ENCODE measurements around the gene IL1F10. TPM values are rescaled to one million over a fixed set of nuclear protein-coding genes. Genes with fewer than 3 reads are reported as not detected.
A peak's percentile ranks its signal among the peaks of the same experiment; 100 is the strongest.
"Not testable (repeated sequence)": the region's sequence is repeated elsewhere in the genome, so short reads cannot be mapped to it uniquely, and the experiment has no call there.

Gene IL1F10
- total and polyA plus RNA-seq, 5 experiments from 2014 or later: not detected

DNA sequence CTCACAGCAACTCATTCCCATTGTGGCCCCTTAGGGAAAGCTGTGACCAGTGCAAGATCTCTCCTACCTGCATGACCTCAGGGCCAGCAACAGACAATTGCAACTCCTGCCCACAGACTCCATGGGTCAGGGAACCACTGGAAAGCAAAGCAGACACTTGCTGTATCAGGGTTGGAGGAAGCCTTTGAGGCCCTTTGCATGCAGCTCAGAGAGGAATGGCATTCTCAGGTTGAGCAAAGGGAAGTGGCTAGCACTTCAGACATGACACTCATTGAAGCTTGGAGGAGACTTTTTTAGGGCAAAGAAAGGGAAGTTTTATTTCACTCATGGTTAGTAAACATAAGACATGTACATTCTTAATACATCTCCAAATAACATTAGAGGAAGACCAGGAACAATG, 22.1 kb downstream of the IL1F10 start:
- H3K36me3 Mint-ChIP-seq: peaks cover 0 to 6% (median 0%) of the 10 kb centered on the region in 3 donors
- DNase-seq: no peak
- no peak for ATAC-seq
- no peak overlapping the region for H3K27ac Mint-ChIP-seq
- peaks cover 0 to 6% (median 2%) of the 10 kb centered on the region in 5 donors for H3K27me3 Mint-ChIP-seq
- peaks cover 0 to 6% (median under 1%) of the 10 kb centered on the region in 9 donors for H3K9me3 Mint-ChIP-seq
- no peak overlapping the region for H3K4me3 Mint-ChIP-seq
- H3K4me1 Mint-ChIP-seq: no peaks in the 10 kb centered on the region
- POLR2A ChIA-PET: no interaction called here

- Mint-ChIP-seq H3K27me3 (peaks cover 0 to 7% (median 0%) of the 10 kb centered on the region in 5 donors), H3K4me1 (no peaks in the 10 kb centered on the region)
- POLR2A ChIA-PET: no interaction called here
Observed at GRCh38 chr2:113091231-113091896, 23.6 kb downstream of the IL1F10 start.

DNA sequence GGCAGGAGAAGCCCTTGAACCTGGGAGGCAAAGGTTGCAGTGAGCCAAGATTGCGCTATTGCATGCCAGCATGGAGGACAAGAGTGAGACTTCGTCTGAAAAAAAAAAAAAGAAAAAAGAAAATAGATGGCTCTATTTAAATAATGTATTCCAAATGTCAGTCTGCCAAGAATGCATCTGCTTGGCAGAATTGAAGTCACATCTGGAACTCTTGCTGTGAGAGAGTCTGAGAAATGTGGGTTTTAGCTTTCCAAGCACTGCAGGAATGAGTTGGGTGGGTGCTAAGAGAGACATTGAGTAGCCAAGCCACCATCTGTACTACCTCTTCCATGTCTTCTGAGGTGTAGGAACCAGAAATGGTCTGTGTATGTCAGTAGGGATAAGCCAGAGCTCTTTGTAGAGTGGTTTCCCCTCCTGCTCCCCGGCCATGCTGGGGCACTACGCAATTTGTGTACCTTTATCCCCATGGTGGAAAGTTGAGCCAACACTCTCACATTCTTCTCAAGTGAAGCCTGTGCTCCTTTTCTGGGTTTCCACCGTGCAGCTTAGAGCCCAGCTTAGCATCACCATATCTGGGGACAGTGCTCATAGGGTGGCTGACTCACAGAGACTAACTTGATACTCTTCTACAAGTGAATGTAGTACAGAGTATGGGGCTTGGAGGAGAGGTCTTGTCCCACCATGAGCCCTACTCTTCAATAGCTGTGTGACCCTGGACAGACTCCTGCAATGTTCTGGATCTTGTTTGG, 25.3 kb downstream of the IL1F10 start:
- no peak overlapping the region for H3K4me3 Mint-ChIP-seq
- peaks cover 2 to 8% (median 5%) of the 10 kb centered on the region in 4 donors for H3K4me1 Mint-ChIP-seq
- no peak overlapping the region for H3K27ac Mint-ChIP-seq
- peaks cover 0 to 14% (median 9%) of the 10 kb centered on the region in 3 donors for H3K36me3 Mint-ChIP-seq
- POLR2A ChIA-PET: no interaction called here
- H3K9me3 Mint-ChIP-seq: peaks cover 0 to 25% (median 8%) of the 10 kb centered on the region in 9 donors
- H3K27me3 Mint-ChIP-seq: peaks cover 0 to 7% (median 0%) of the 10 kb centered on the region in 5 donors
- ATAC-seq (no peak), DNase-seq (no peak)

More at GRCh38 chr2:113091231-113091896, 23.6 kb downstream of the IL1F10 start:
- H3K4me3 Mint-ChIP-seq: no peak overlapping the region
- ATAC-seq (no peak), DNase-seq (no peak)
- H3K27ac Mint-ChIP-seq: no peak overlapping the region
- H3K9me3 Mint-ChIP-seq: peaks cover 0 to 11% (median 3%) of the 10 kb centered on the region in 9 donors
- peaks cover 0 to 7% (median 3%) of the 10 kb centered on the region in 3 donors for H3K36me3 Mint-ChIP-seq

- POLR2A ChIA-PET: no interaction called here
- Mint-ChIP-seq H3K4me1 (peaks cover 4 to 14% (median 11%) of the 10 kb centered on the region in 4 donors), H3K36me3 (peaks cover 0 to 15% (median 9%) of the 10 kb centered on the region in 3 donors), H3K4me3 (no peak overlapping the region), H3K27ac (no peak overlapping the region), H3K27me3 (peaks cover 0 to 7% (median 0%) of the 10 kb centered on the region in 5 donors), H3K9me3 (peaks cover 0 to 26% (median 8%) of the 10 kb centered on the region in 9 donors)
- no peak for DNase-seq
- no peak for ATAC-seq
Observed at GRCh38 chr2:113093613-113093977, 25.8 kb downstream of the IL1F10 start.

DNA sequence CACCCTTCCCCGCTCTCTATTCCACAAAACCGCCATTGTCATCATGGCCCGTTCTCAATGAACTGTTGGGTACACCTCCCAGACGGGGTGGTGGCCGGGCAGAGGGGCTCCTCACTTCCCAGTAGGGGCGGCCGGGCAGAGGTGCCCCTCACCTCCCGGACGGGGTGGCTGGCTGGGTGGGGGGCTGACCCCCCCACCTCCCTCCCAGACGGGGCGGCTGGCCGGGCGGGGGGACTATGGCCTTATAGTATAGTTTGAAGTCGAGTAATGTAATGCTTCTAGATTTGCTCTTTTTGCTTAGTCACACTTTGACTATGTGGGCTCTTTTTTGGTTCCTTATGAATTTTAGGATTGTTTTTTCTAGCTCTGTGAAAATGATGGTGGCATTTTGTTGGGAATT, 28.5 kb downstream of the IL1F10 start:
- ATAC-seq, DNase-seq, H3K4me3 Mint-ChIP-seq, H3K27ac Mint-ChIP-seq, POLR2A ChIA-PET, H3K27me3 Mint-ChIP-seq: not testable (repeated sequence)
- Mint-ChIP-seq H3K4me1 (peaks cover 4 to 14% (median 12%) of the 10 kb centered on the region in 4 donors), H3K36me3 (peaks cover 0 to 15% (median 9%) of the 10 kb centered on the region in 3 donors), H3K9me3 (peaks cover 0 to 26% (median 8%) of the 10 kb centered on the region in 9 donors)

- POLR2A ChIA-PET, H3K27me3 Mint-ChIP-seq, ATAC-seq, DNase-seq: not testable (repeated sequence)
- peaks cover 0 to 26% (median 10%) of the 10 kb centered on the region in 9 donors for H3K9me3 Mint-ChIP-seq
- peaks cover 4 to 14% (median 12%) of the 10 kb centered on the region in 4 donors for H3K4me1 Mint-ChIP-seq
- H3K27ac Mint-ChIP-seq: peak overlapping the region in 1 of 10 donors; percentile 70
- peak overlapping the region in 1 of 10 donors; percentile 13 for H3K4me3 Mint-ChIP-seq
- peaks cover 0 to 15% (median 9%) of the 10 kb centered on the region in 3 donors for H3K36me3 Mint-ChIP-seq
Observed at GRCh38 chr2:113096842-113097618, 29.3 kb downstream of the IL1F10 start.

- H3K36me3 Mint-ChIP-seq: peaks cover 0 to 15% (median 11%) of the 10 kb centered on the region in 3 donors
- peaks cover 0 to 26% (median 10%) of the 10 kb centered on the region in 9 donors for H3K9me3 Mint-ChIP-seq
- H3K4me1 Mint-ChIP-seq: peaks cover 6 to 14% (median 12%) of the 10 kb centered on the region in 4 donors
- H3K27ac Mint-ChIP-seq: peak overlapping the region in 7 of 10 donors; percentile 11 to 79 (median 68)
- POLR2A ChIA-PET: no interaction called here
- H3K27me3 Mint-ChIP-seq: peaks cover 0 to 7% (median 0%) of the 10 kb centered on the region in 5 donors
- ATAC-seq: no peak
- peak overlapping the region; percentile 34 to 73 (median 44) for H3K4me3 Mint-ChIP-seq
- DNase-seq: peak in 1 of 10 donors; percentile 29
Observed at GRCh38 chr2:113098041-113098440, 30.3 kb downstream of the IL1F10 start.

- peaks cover 0 to 5% (median 0%) of the 10 kb centered on the region in 5 donors for H3K27me3 Mint-ChIP-seq
- H3K4me3 Mint-ChIP-seq: peak overlapping the region in 7 of 10 donors; percentile 34 to 73 (median 48)
Observed at GRCh38 chr2:113098532-113098931, 30.8 kb downstream of the IL1F10 start.

GRCh38 chr2:113102133-113102532, 34.4 kb downstream of the IL1F10 start:
- POLR2A ChIA-PET: no interaction called here
- H3K27ac Mint-ChIP-seq: no peak overlapping the region
- peaks cover 0 to 11% (median 7%) of the 10 kb centered on the region in 9 donors for H3K9me3 Mint-ChIP-seq
- H3K4me3 Mint-ChIP-seq: no peak overlapping the region
- DNase-seq: no peak
- ATAC-seq: no peak
- peaks cover 6 to 14% (median 12%) of the 10 kb centered on the region in 4 donors for H3K4me1 Mint-ChIP-seq
- H3K36me3 Mint-ChIP-seq: peaks cover 0 to 8% (median 6%) of the 10 kb centered on the region in 3 donors
- peaks cover 0 to 1% (median 0%) of the 10 kb centered on the region in 5 donors for H3K27me3 Mint-ChIP-seq

More at GRCh38 chr2:113098532-113098931, 30.8 kb downstream of the IL1F10 start:
- Mint-ChIP-seq H3K9me3 (peaks cover 0 to 26% (median 10%) of the 10 kb centered on the region in 9 donors), H3K27ac (peak overlapping the region in 5 of 10 donors; percentile 32 to 79 (median 70)), H3K4me1 (peaks cover 6 to 14% (median 12%) of the 10 kb centered on the region in 4 donors), H3K36me3 (peaks cover 0 to 15% (median 11%) of the 10 kb centered on the region in 3 donors)
- ATAC-seq (no peak), DNase-seq (no peak)
- POLR2A ChIA-PET: no interaction called here

DNA sequence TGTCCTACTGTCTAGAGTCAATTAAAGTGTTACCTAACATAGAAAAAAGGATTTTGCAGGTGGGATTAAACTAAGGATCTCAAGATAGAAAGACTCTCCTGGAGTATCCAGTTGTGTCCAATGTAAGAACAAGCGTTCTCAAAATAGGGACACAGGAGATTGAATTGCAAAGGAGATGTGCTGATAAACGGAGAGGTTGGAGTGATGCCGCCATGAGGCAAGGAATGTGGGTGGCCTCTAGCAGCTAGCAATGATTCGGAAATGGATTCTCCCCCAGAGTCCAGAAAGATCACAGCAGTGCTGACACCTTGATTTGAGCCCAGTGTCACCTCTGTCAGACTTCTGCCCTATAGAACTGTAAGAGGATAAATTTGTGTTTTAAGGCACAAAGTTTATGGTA, 35.5 kb downstream of the IL1F10 start:
- peaks cover 2 to 4% (median 3%) of the 10 kb centered on the region in 4 donors for H3K4me1 Mint-ChIP-seq
- peaks cover 0 to 2% (median 0%) of the 10 kb centered on the region in 9 donors for H3K9me3 Mint-ChIP-seq
- H3K4me3 Mint-ChIP-seq: no peak overlapping the region
- H3K27ac Mint-ChIP-seq: no peak overlapping the region
- H3K27me3 Mint-ChIP-seq: peaks cover 0 to 1% (median 0%) of the 10 kb centered on the region in 5 donors
- no peak for DNase-seq
- POLR2A ChIA-PET: no interaction called here
- H3K36me3 Mint-ChIP-seq: peaks cover 0 to 2% (median 0%) of the 10 kb centered on the region in 3 donors
- no peak for ATAC-seq

DNA sequence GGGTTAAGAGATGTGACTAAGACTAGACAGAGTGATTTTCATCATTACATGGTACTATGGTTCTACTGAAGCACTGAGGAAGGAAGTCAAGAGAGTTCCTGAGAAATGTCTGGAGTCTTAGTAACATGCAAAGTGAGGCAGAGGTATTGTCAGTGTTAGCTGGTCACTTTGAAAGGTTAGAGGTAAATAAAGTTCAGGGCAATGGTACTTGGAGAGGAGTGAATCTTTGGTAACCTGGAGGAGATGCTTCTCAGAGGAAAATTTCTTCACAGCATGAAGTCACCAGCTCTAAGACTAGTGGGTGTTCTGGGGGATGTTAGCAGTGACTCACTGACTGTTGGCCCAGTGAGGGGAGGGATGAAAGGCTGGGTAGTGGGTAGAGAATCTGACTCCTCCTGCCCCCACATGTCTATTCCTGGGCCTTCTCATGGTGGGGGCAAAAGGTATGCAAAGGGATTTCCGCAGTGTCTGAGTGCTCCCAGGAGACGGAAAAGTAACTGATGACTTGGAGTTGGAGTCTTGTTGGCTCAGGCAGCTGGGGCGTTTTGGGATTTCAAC, 36.4 kb downstream of the IL1F10 start:
- POLR2A ChIA-PET: no interaction called here
- peaks cover 0 to 2% (median 0%) of the 10 kb centered on the region in 9 donors for H3K9me3 Mint-ChIP-seq
- H3K4me1 Mint-ChIP-seq: peaks cover 0 to 2% (median under 1%) of the 10 kb centered on the region in 4 donors
- H3K27me3 Mint-ChIP-seq: peaks cover 0 to 6% (median 1%) of the 10 kb centered on the region in 5 donors
- ATAC-seq (no peak), DNase-seq (no peak)
- no peak overlapping the region for H3K4me3 Mint-ChIP-seq
- H3K27ac Mint-ChIP-seq: peak overlapping the region in 1 of 10 donors; percentile 3
- H3K36me3 Mint-ChIP-seq: peaks cover 0 to 2% (median 0%) of the 10 kb centered on the region in 3 donors

Measured in naive thymus-derived CD8-positive, alpha-beta T cell (primary cell).